ENCODE results near the gene DIS3L2.

DNA sequence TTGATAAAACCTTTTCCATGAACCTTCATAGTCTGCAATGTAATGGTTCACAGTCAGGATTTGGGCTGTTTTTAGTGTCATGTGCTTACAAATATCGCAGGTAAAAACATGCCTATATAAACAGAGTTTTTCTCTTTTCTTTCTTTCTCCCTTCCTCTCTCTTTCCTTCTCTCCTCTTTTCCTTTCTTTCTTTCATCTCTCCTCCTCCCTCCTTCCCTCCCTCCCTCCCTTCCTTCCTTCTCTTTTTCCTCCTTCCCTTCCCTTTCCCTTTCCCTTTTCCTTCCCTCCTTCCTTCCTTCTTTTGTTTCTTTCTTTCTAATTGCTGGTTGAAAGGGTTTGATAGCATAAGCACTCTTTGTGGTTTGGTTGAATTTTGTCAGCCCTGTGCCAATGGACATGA is 25.7 kb upstream of the DIS3L2 start:
- TF ChIP-seq, protein P1, sequence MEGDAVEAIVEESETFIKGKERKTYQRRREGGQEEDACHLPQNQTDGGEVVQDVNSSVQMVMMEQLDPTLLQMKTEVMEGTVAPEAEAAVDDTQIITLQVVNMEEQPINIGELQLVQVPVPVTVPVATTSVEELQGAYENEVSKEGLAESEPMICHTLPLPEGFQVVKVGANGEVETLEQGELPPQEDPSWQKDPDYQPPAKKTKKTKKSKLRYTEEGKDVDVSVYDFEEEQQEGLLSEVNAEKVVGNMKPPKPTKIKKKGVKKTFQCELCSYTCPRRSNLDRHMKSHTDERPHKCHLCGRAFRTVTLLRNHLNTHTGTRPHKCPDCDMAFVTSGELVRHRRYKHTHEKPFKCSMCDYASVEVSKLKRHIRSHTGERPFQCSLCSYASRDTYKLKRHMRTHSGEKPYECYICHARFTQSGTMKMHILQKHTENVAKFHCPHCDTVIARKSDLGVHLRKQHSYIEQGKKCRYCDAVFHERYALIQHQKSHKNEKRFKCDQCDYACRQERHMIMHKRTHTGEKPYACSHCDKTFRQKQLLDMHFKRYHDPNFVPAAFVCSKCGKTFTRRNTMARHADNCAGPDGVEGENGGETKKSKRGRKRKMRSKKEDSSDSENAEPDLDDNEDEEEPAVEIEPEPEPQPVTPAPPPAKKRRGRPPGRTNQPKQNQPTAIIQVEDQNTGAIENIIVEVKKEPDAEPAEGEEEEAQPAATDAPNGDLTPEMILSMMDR (IDR thresholded peaks at IDR 0.05 in 4 of 5, conservative IDR thresholded peaks at IDR 0.05 in 1 of 5) = no peak
- TF ChIP-seq POLR2A (IDR thresholded peaks at IDR 0.05) = no peak

Data from gastrocnemius medialis (tissue), 4 donors.